Activated T-cell treated with anti-CD3 and anti-CD28 coated beads, Interleukin-2, amount 50 U/mL, for 72 hours (primary cell): Measurements from ENCODE around the gene DLGAP1. TPM values are rescaled to one million over a fixed set of nuclear protein-coding genes. Genes with fewer than 3 reads are reported as not detected.

Source experiments
- ATAC-seq, 2 donors: fragments of 150-1000 bp; cut with Tn5 transposase; replicated peaks in 1 of 2; 2 replicates each; pipeline ENCODE4 v1.10.0; 2021; ENCODE audit warnings: moderate library complexity in 2 of 2, mild to moderate bottlenecking in 1 of 2
- DNase-seq, 2 donors: peaks; one replicate each; pipeline ENCODE4 v3.0.0; 2021 to 2022; ENCODE audit warnings: mixed read lengths in 1 of 2
- H3K27ac Mint-ChIP-seq: one replicate; pipeline ENCODE4 v1.8.0; 2022; ENCODE audit warnings: mild to moderate bottlenecking, moderate library complexity, mixed read lengths
- H3K27me3 Mint-ChIP-seq: one replicate; pipeline ENCODE4 v1.8.0; 2022; ENCODE audit warnings: low read depth, mixed read lengths
- H3K36me3 Mint-ChIP-seq, 2 donors: one replicate each; pipeline ENCODE4 v1.8.0; 2022; ENCODE audit warnings: mixed read lengths in 2 of 2, mild to moderate bottlenecking in 1 of 2; ENCODE audit not compliant: insufficient read depth in 2 of 2
- H3K4me1 Mint-ChIP-seq: one replicate; pipeline ENCODE4 v1.8.0; 2022; ENCODE audit warnings: low read depth, mixed read lengths
- H3K4me3 Mint-ChIP-seq, 2 donors: one replicate each; pipeline ENCODE4 v1.8.0; 2022; ENCODE audit warnings: mild to moderate bottlenecking in 2 of 2, mixed read lengths in 2 of 2, moderate library complexity in 2 of 2
- H3K9me3 Mint-ChIP-seq, 2 donors: one replicate each; pipeline ENCODE4 v1.8.0; 2022; ENCODE audit warnings: mixed read lengths in 2 of 2
- total RNA-seq, 2 donors: library from RNA; stranded (reverse); gene quantifications; one replicate each; pipeline ENCODE4 v1.2.3, GENCODE V29; 2022

DLGAP1 gene
- total RNA-seq, 2 donors from 2014 or later: 0.17 to 0.51 TPM

GRCh38 chr18:3879836-3880120 is 575.3 kb downstream of the DLGAP1 start:
- H3K4me3 Mint-ChIP-seq: no peak overlapping the region
- DNase-seq (no peak), ATAC-seq (no peak)
- no peak overlapping the region for H3K27ac Mint-ChIP-seq
- no peaks in the 10 kb centered on the region for H3K9me3 Mint-ChIP-seq
- peaks cover 8% of the 10 kb centered on the region for H3K27me3 Mint-ChIP-seq
- H3K36me3 Mint-ChIP-seq: no peaks in the 10 kb centered on the region
- H3K4me1 Mint-ChIP-seq: no peaks in the 10 kb centered on the region

- no peak overlapping the region for H3K27ac Mint-ChIP-seq
- no peaks in the 10 kb centered on the region for H3K36me3 Mint-ChIP-seq
- no peak overlapping the region for H3K4me3 Mint-ChIP-seq
- DNase-seq: no peak
- peaks cover 10% of the 10 kb centered on the region for H3K27me3 Mint-ChIP-seq
- H3K4me1 Mint-ChIP-seq: no peaks in the 10 kb centered on the region
- no peaks in the 10 kb centered on the region for H3K9me3 Mint-ChIP-seq
- ATAC-seq: no peak
These were observed 575.8 kb downstream of the DLGAP1 start for GRCh38 chr18:3879114-3879835.

GRCh38 chr18:3878401-3878800 is 576.7 kb downstream of the DLGAP1 start:
- Mint-ChIP-seq H3K27ac (no peak overlapping the region), H3K4me1 (no peaks in the 10 kb centered on the region), H3K27me3 (peaks cover 14% of the 10 kb centered on the region), H3K36me3 (no peaks in the 10 kb centered on the region), H3K4me3 (no peak overlapping the region), H3K9me3 (no peaks in the 10 kb centered on the region)
- ATAC-seq (no peak), DNase-seq (no peak)

GRCh38 chr18:3877678-3878077 is 577.4 kb downstream of the DLGAP1 start:
- Mint-ChIP-seq H3K4me3 (no peak overlapping the region), H3K36me3 (no peaks in the 10 kb centered on the region), H3K27me3 (peaks cover 21% of the 10 kb centered on the region), H3K4me1 (no peaks in the 10 kb centered on the region), H3K9me3 (no peaks in the 10 kb centered on the region), H3K27ac (no peak overlapping the region)
- DNase-seq (no peak), ATAC-seq (no peak)

- H3K4me3 Mint-ChIP-seq: no peak overlapping the region
- no peak for DNase-seq
- no peaks in the 10 kb centered on the region for H3K4me1 Mint-ChIP-seq
- peaks cover 33% of the 10 kb centered on the region for H3K27me3 Mint-ChIP-seq
- H3K36me3 Mint-ChIP-seq: no peaks in the 10 kb centered on the region
- H3K9me3 Mint-ChIP-seq: no peaks in the 10 kb centered on the region
- H3K27ac Mint-ChIP-seq: no peak overlapping the region
- no peak for ATAC-seq
These were observed 579.1 kb downstream of the DLGAP1 start for GRCh38 chr18:3875961-3876360.

GRCh38 chr18:3875376-3875775 is 579.7 kb downstream of the DLGAP1 start:
- no peak for ATAC-seq
- H3K9me3 Mint-ChIP-seq: no peaks in the 10 kb centered on the region
- no peaks in the 10 kb centered on the region for H3K36me3 Mint-ChIP-seq
- peaks cover 35% of the 10 kb centered on the region for H3K27me3 Mint-ChIP-seq
- H3K27ac Mint-ChIP-seq: no peak overlapping the region
- no peaks in the 10 kb centered on the region for H3K4me1 Mint-ChIP-seq
- H3K4me3 Mint-ChIP-seq: no peak overlapping the region
- DNase-seq: no peak

- Mint-ChIP-seq H3K27me3 (peaks cover 35% of the 10 kb centered on the region), H3K27ac (no peak overlapping the region), H3K36me3 (no peaks in the 10 kb centered on the region), H3K9me3 (no peaks in the 10 kb centered on the region), H3K4me3 (no peak overlapping the region), H3K4me1 (no peaks in the 10 kb centered on the region)
- DNase-seq (no peak), ATAC-seq (no peak)
These were observed 580.5 kb downstream of the DLGAP1 start for GRCh38 chr18:3874581-3874980.

GRCh38 chr18:3874125-3874524 is 581.0 kb downstream of the DLGAP1 start:
- no peak for ATAC-seq
- no peaks in the 10 kb centered on the region for H3K36me3 Mint-ChIP-seq
- H3K4me3 Mint-ChIP-seq: no peak overlapping the region
- H3K4me1 Mint-ChIP-seq: no peaks in the 10 kb centered on the region
- no peaks in the 10 kb centered on the region for H3K9me3 Mint-ChIP-seq
- no peak overlapping the region for H3K27ac Mint-ChIP-seq
- H3K27me3 Mint-ChIP-seq: peaks cover 35% of the 10 kb centered on the region
- no peak for DNase-seq

- H3K36me3 Mint-ChIP-seq: no peaks in the 10 kb centered on the region
- peaks cover 35% of the 10 kb centered on the region for H3K27me3 Mint-ChIP-seq
- H3K4me1 Mint-ChIP-seq: no peaks in the 10 kb centered on the region
- no peak overlapping the region for H3K4me3 Mint-ChIP-seq
- DNase-seq (no peak), ATAC-seq (no peak)
- no peaks in the 10 kb centered on the region for H3K9me3 Mint-ChIP-seq
- no peak overlapping the region for H3K27ac Mint-ChIP-seq
These were observed 581.4 kb downstream of the DLGAP1 start for GRCh38 chr18:3873698-3874097.

GRCh38 chr18:3873211-3873610 is 581.9 kb downstream of the DLGAP1 start:
- H3K36me3 Mint-ChIP-seq: no peaks in the 10 kb centered on the region
- no peak overlapping the region for H3K4me3 Mint-ChIP-seq
- no peak overlapping the region for H3K27ac Mint-ChIP-seq
- ATAC-seq (no peak), DNase-seq (no peak)
- no peaks in the 10 kb centered on the region for H3K4me1 Mint-ChIP-seq
- peaks cover 35% of the 10 kb centered on the region for H3K27me3 Mint-ChIP-seq
- no peaks in the 10 kb centered on the region for H3K9me3 Mint-ChIP-seq

GRCh38 chr18:3872641-3873040 is 582.5 kb downstream of the DLGAP1 start:
- no peak overlapping the region for H3K27ac Mint-ChIP-seq
- H3K9me3 Mint-ChIP-seq: no peaks in the 10 kb centered on the region
- DNase-seq (no peak), ATAC-seq (no peak)
- no peaks in the 10 kb centered on the region for H3K4me1 Mint-ChIP-seq
- H3K36me3 Mint-ChIP-seq: no peaks in the 10 kb centered on the region
- H3K4me3 Mint-ChIP-seq: no peak overlapping the region
- peaks cover 35% of the 10 kb centered on the region for H3K27me3 Mint-ChIP-seq

GRCh38 chr18:3871687-3872086 is 583.4 kb downstream of the DLGAP1 start:
- no peaks in the 10 kb centered on the region for H3K9me3 Mint-ChIP-seq
- no peaks in the 10 kb centered on the region for H3K36me3 Mint-ChIP-seq

GRCh38 chr18:3870914-3871313 is 584.2 kb downstream of the DLGAP1 start:
- no peaks in the 10 kb centered on the region for H3K36me3 Mint-ChIP-seq
- H3K27ac Mint-ChIP-seq: no peak overlapping the region
- ATAC-seq (no peak), DNase-seq (no peak)
- H3K4me1 Mint-ChIP-seq: no peaks in the 10 kb centered on the region
- H3K9me3 Mint-ChIP-seq: no peaks in the 10 kb centered on the region
- peaks cover 28% of the 10 kb centered on the region for H3K27me3 Mint-ChIP-seq
- H3K4me3 Mint-ChIP-seq: no peak overlapping the region

More at GRCh38 chr18:3871687-3872086, 583.4 kb downstream of the DLGAP1 start:
- no peak for ATAC-seq
- no peaks in the 10 kb centered on the region for H3K4me1 Mint-ChIP-seq
- H3K4me3 Mint-ChIP-seq: no peak overlapping the region
- H3K27me3 Mint-ChIP-seq: peaks cover 35% of the 10 kb centered on the region
- DNase-seq: no peak
- H3K27ac Mint-ChIP-seq: no peak overlapping the region

- H3K4me3 Mint-ChIP-seq: no peak overlapping the region
- ATAC-seq: no peak
- peaks cover 27% of the 10 kb centered on the region for H3K27me3 Mint-ChIP-seq
- H3K27ac Mint-ChIP-seq: no peak overlapping the region
- no peaks in the 10 kb centered on the region for H3K4me1 Mint-ChIP-seq
- H3K36me3 Mint-ChIP-seq: no peaks in the 10 kb centered on the region
- no peaks in the 10 kb centered on the region for H3K9me3 Mint-ChIP-seq
- DNase-seq: no peak
These were observed 585.3 kb downstream of the DLGAP1 start for GRCh38 chr18:3869848-3870247.
